Neural cell (in vitro differentiated cells): ENCODE data around the gene CYRIA. TPM values are rescaled to one million over a fixed set of nuclear protein-coding genes. Genes with fewer than 3 reads are reported as not detected.

Experiments used
- H2AFZ ChIP-seq: fragments of 200-600, 300-800 bp; sonication (generic), shearing (Covaris generic); 2 replicates; pipeline ENCODE4 v1.6.0; 2014; ENCODE audit warnings: low read depth, mild to moderate bottlenecking, antibody characterized with exemption, low read length, moderate library complexity
- H3F3A ChIP-seq: fragments of 200-600 bp; shearing (Covaris generic); 2 replicates; pipeline ENCODE4 v1.6.1; 2016; ENCODE audit warnings: mild to moderate bottlenecking, moderate library complexity, mixed read lengths, antibody characterized with exemption, low read length; ENCODE audit not compliant: insufficient read depth, poor library complexity, severe bottlenecking
- H3K27ac ChIP-seq: fragments of 200-600, 300-800 bp; sonication (generic), shearing (Covaris generic); 2 replicates; pipeline ENCODE4 v1.5.1; 2014; ENCODE audit warnings: mild to moderate bottlenecking, low read length, moderate library complexity
- H3K27me3 ChIP-seq: fragments of 300-800, 200-600 bp; sonication (generic), shearing (Covaris generic); 2 replicates; pipeline ENCODE4 v1.6.0; 2014; ENCODE audit warnings: mild to moderate bottlenecking, low read depth, low read length, moderate library complexity; ENCODE audit not compliant: insufficient read depth
- H3K36me3 ChIP-seq: fragments of 300-800, 200-600 bp; sonication (generic), shearing (Covaris generic); 2 replicates; pipeline ENCODE4 v1.5.1; 2014; ENCODE audit warnings: mild to moderate bottlenecking, antibody characterized with exemption, low read length, moderate library complexity; ENCODE audit not compliant: insufficient read depth
- H3K4me2 ChIP-seq: fragments of 300-800, 200-600 bp; sonication (generic), shearing (Covaris generic); 2 replicates; pipeline ENCODE4 v1.6.0; 2014; ENCODE audit warnings: mild to moderate bottlenecking, low read length
- H3K4me3 ChIP-seq: fragments of 300-800, 200-600 bp; sonication (generic), shearing (Covaris generic); 2 replicates; pipeline ENCODE4 v1.5.1; 2014; ENCODE audit warnings: mild to moderate bottlenecking, low read length, moderate library complexity
- H3K79me2 ChIP-seq: fragments of 200-600 bp; shearing (Covaris generic); replicated peaks from 2 replicates; pipeline ENCODE4 v1.6.0; 2014; ENCODE audit warnings: mild to moderate bottlenecking, low read length, moderate library complexity; ENCODE audit not compliant: insufficient read depth
- H3K9ac ChIP-seq: fragments of 300-800, 200-600 bp; sonication (generic), shearing (Covaris generic); 2 replicates; pipeline ENCODE4 v1.6.1; 2016; ENCODE audit warnings: mild to moderate bottlenecking, low read length, mixed read lengths
- H3K9me2 ChIP-seq: fragments of 200-600 bp; shearing (Covaris generic); 2 replicates; pipeline ENCODE4 v1.6.1; 2016; ENCODE audit warnings: mild to moderate bottlenecking, low read length, mixed read lengths; ENCODE audit not compliant: insufficient read depth
- H3K9me3 ChIP-seq: fragments of 200-600, 300-800 bp; sonication (generic), shearing (Covaris generic); 2 replicates; pipeline ENCODE4 v1.6.1; 2016; ENCODE audit warnings: mild to moderate bottlenecking, mixed run types, low read length, moderate library complexity, mixed read lengths
- H4K20me1 ChIP-seq: fragments of 200-600 bp; shearing (Covaris generic); 2 replicates; pipeline ENCODE4 v1.6.1; 2016; ENCODE audit warnings: mild to moderate bottlenecking, mixed run types; ENCODE audit not compliant: insufficient read depth
- EP300 ChIP-seq: fragments of 450-650 bp; conservative IDR thresholded peaks from 2 replicates; pipeline ENCODE4 v1.6.1; 2014; ENCODE audit warnings: antibody characterized with exemption, mild to moderate bottlenecking, moderate library complexity; ENCODE audit not compliant: poor library complexity, severe bottlenecking
- EZH2 ChIP-seq: fragments of 200-600, 300-800 bp; shearing (Covaris generic), sonication (generic); IDR thresholded peaks from 2 replicates; pipeline ENCODE4 v1.6.1; 2014; ENCODE audit warnings: antibody characterized with exemption, low read length, borderline replicate concordance, mild to moderate bottlenecking; ENCODE audit not compliant: insufficient read depth, poor library complexity, severe bottlenecking
- MXI1 ChIP-seq: fragments of 450-650 bp; conservative IDR thresholded peaks from 2 replicates; pipeline ENCODE4 v1.6.1; 2014; ENCODE audit warnings: antibody characterized with exemption, mild to moderate bottlenecking; ENCODE audit not compliant: poor library complexity, severe bottlenecking
- POLR2AphosphoS5 ChIP-seq: IDR thresholded peaks from 2 replicates; pipeline ENCODE4 v1.6.1; 2012
- RAD21 ChIP-seq: fragments of 450-650 bp; conservative IDR thresholded peaks from 2 replicates; pipeline ENCODE4 v1.6.1; 2014; ENCODE audit warnings: antibody characterized with exemption, mild to moderate bottlenecking, moderate library complexity
- REST ChIP-seq: IDR thresholded peaks from 2 replicates; pipeline ENCODE4 v1.6.1; 2012; ENCODE audit warnings: borderline replicate concordance
- SMC3 ChIP-seq: fragments of 450-650 bp; conservative IDR thresholded peaks from 2 replicates; pipeline ENCODE4 v1.6.1; 2014; ENCODE audit warnings: antibody characterized with exemption, mild to moderate bottlenecking, moderate library complexity; ENCODE audit not compliant: poor library complexity
- TAF1 ChIP-seq: IDR thresholded peaks from 2 replicates; pipeline ENCODE4 v1.6.1; 2012; ENCODE audit warnings: low read depth
- polyA plus RNA-seq: library from polyadenylated mRNA; depleted of rRNA; stranded (reverse); fragments of >200 nt; gene quantifications from 2 replicates; pipeline ENCODE4 v1.2.3, GENCODE V29; 2014
- TF ChIP-seq, protein P1 (sequence below): fragments of 450-650 bp; IDR thresholded peaks from 2 replicates; pipeline ENCODE4 v1.5.1; 2014; ENCODE audit warnings: antibody characterized with exemption, mild to moderate bottlenecking, moderate library complexity; ENCODE audit not compliant: poor library complexity, severe bottlenecking

CYRIA gene
- polyA plus RNA-seq, 1 donor from 2014 or later: 67.0 TPM

GRCh38 chr2:16655905-16656642 is 9.6 kb downstream of the CYRIA start:
- Histone ChIP-seq H3K27ac (no peak overlapping the region), H3K4me3 (no peak overlapping the region), H3K27me3 (no peaks in the 10 kb centered on the region), H4K20me1 (no peaks in the 10 kb centered on the region), H3K36me3 (no peaks in the 10 kb centered on the region), H3K79me2 (no peaks in the 10 kb centered on the region), H3K9me3 (no peaks in the 10 kb centered on the region), H3K4me2 (no peak overlapping the region), H3K9me2 (no peaks in the 10 kb centered on the region), H3K9ac (no peak overlapping the region), H2AFZ (no peak overlapping the region), H3F3A (no peaks in the 10 kb centered on the region)
- TF ChIP-seq EP300 (no peak), SMC3 (no peak), EZH2 (no peak), RAD21 (no peak), POLR2AphosphoS5 (no peak), TAF1 (no peak), REST (no peak), MXI1 (no peak)
- TF ChIP-seq, protein P1, sequence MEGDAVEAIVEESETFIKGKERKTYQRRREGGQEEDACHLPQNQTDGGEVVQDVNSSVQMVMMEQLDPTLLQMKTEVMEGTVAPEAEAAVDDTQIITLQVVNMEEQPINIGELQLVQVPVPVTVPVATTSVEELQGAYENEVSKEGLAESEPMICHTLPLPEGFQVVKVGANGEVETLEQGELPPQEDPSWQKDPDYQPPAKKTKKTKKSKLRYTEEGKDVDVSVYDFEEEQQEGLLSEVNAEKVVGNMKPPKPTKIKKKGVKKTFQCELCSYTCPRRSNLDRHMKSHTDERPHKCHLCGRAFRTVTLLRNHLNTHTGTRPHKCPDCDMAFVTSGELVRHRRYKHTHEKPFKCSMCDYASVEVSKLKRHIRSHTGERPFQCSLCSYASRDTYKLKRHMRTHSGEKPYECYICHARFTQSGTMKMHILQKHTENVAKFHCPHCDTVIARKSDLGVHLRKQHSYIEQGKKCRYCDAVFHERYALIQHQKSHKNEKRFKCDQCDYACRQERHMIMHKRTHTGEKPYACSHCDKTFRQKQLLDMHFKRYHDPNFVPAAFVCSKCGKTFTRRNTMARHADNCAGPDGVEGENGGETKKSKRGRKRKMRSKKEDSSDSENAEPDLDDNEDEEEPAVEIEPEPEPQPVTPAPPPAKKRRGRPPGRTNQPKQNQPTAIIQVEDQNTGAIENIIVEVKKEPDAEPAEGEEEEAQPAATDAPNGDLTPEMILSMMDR: no peak

DNA sequence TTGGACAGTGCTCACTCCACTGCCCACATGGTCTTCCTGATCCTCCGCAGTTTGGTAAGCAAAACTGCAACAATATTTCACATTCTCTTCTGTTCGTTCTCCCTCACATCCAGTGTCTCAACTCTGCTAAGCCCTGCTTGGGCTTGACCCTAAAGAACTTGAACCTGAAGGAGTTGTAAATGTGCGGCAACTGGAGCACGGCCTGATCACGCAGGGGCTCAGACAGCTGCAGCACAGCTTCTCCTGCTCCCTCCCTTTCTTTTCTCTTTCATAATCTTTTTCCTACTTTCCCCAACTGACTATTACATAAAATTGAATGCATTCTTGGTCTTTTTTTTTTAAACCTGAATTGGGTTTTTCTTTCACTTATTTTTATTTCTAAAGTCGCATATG is 10.2 kb downstream of the CYRIA start:
- no peak for TF ChIP-seq POLR2AphosphoS5
- no peak for TF ChIP-seq MXI1
- TF ChIP-seq EP300: no peak
- TF ChIP-seq RAD21: no peak
- no peak for TF ChIP-seq TAF1
- TF ChIP-seq, protein P1: no peak
- no peak for TF ChIP-seq REST
- TF ChIP-seq SMC3: no peak
- no peaks in the 10 kb centered on the region for H3K9me2 ChIP-seq
- no peak overlapping the region for H3K4me3 ChIP-seq
- no peaks in the 10 kb centered on the region for H3K9me3 ChIP-seq
- H3K4me2 ChIP-seq: no peak overlapping the region
- H3K36me3 ChIP-seq: no peaks in the 10 kb centered on the region
- H3K9ac ChIP-seq: no peak overlapping the region
- H4K20me1 ChIP-seq: no peaks in the 10 kb centered on the region
- H3F3A ChIP-seq: no peaks in the 10 kb centered on the region
- H3K27ac ChIP-seq: no peak overlapping the region
- no peaks in the 10 kb centered on the region for H3K27me3 ChIP-seq
- no peak overlapping the region for H2AFZ ChIP-seq
- H3K79me2 ChIP-seq: no peaks in the 10 kb centered on the region
